HCT116 (cell line): Measurements from ENCODE around the gene SLC7A10. TPM values are rescaled to one million over a fixed set of nuclear protein-coding genes. Genes with fewer than 3 reads are reported as not detected.

Experiments
- ATAC-seq: fragments of 200-7000 bp; cut with Tn5 transposase; 2 replicates; pipeline ENCODE4 v1.9.1; 2020; ENCODE audit warnings: mild to moderate bottlenecking, moderate library complexity
- BruUV-seq: library from RNA; stranded (reverse); fragments of 400-500 nt; replicated peaks from 2 replicates; lab custom pipeline; 2021; lab: Mats Ljungman, UMichigan
- CTCF ChIA-PET: fragments of 300-600 bp; sonication (Branson Sonifier 250); formaldehyde crosslinking; loops from one replicate; lab custom pipeline; 2021; ENCODE audit warnings: antibody characterized with exemption; lab: Charles Lee
- POLR2A ChIA-PET: fragments of 300-600, 350-600 bp; sonication (Branson Sonifier 250); formaldehyde crosslinking; loops from one replicate; lab custom pipeline; 2021; ENCODE audit warnings: antibody characterized with exemption; lab: Charles Lee
- RAD21 ChIA-PET, 2 experiments: fragments of 300-600 bp; sonication (Branson Sonifier 250); formaldehyde crosslinking; loops; one replicate each; lab custom pipeline; 2023; ENCODE audit warnings: low total read pairs in 2 of 2; ENCODE audit not compliant: uncharacterized antibody in 2 of 2, unreplicated experiment in 2 of 2, low non-redundant PET in 1 of 2; lab: Charles Lee
- DNase-seq: peaks from one replicate; pipeline ENCODE4 v3.0.0-alpha.2; 2010; ENCODE audit warnings: low read depth, low spot score
- H2AFZ ChIP-seq: fragments of 200-600 bp; shearing (Covaris generic), sonication (generic); 2 replicates; pipeline ENCODE4 v1.6.1; 2017; ENCODE audit warnings: low read depth, mixed run types, mixed read lengths, antibody characterized with exemption, low read length; ENCODE audit not compliant: poor library complexity, severe bottlenecking
- H3K27ac ChIP-seq: 2 replicates; pipeline ENCODE4 v1.5.1; 2012; ENCODE audit warnings: low read depth, low read length
- H3K27me3 ChIP-seq: fragments of 200-600 bp; sonication (generic); 2 replicates; pipeline ENCODE4 v1.6.1; 2016; ENCODE audit warnings: mixed run types, low read length, mixed read lengths; ENCODE audit not compliant: insufficient read depth
- H3K36me3 ChIP-seq, 2 experiments: fragments of 200-500 bp in 1 of 2; fragments of 200-600 bp in 1 of 2; sonication (Bioruptor generic) in 1 of 2; sonication (generic) in 1 of 2; 2 replicates each; pipeline versions ENCODE4 v1.5.1 to v1.6.1; 2014 to 2016; ENCODE audit warnings: low read length in 2 of 2, inconsistent platforms in 1 of 2, mixed read lengths in 1 of 2, mixed run types in 1 of 2; ENCODE audit not compliant: insufficient read depth in 2 of 2, control insufficient read depth in 1 of 2
- H3K4me1 ChIP-seq, 2 experiments: fragments of 200-600 bp in 1 of 2; sonication (generic) in 1 of 2; 2 replicates each; pipeline versions ENCODE4 v1.5.1 to v1.6.1; 2012 to 2017; ENCODE audit warnings: low read length in 2 of 2, inconsistent platforms in 1 of 2, mild to moderate bottlenecking in 1 of 2, mixed read lengths in 1 of 2, mixed run types in 1 of 2, moderate library complexity in 1 of 2; ENCODE audit not compliant: insufficient read depth in 2 of 2, control insufficient read depth in 1 of 2
- H3K4me2 ChIP-seq: fragments of 200-600 bp; sonication (generic); 2 replicates; pipeline ENCODE4 v1.6.1; 2017; ENCODE audit warnings: mixed run types, low read length, mixed read lengths
- H3K4me3 ChIP-seq, 2 experiments: fragments of 200-600 bp in 1 of 2; sonication (generic) in 1 of 2; replicated peaks in 1 of 2; 2 replicates each; pipeline ENCODE4 v1.5.1; 2011 to 2016; ENCODE audit warnings: low read length in 2 of 2, control low read depth in 1 of 2, low read depth in 1 of 2, mild to moderate bottlenecking in 1 of 2, mixed read lengths in 1 of 2, mixed run types in 1 of 2
- H3K79me2 ChIP-seq: fragments of 200-600 bp; sonication (generic); 2 replicates; pipeline ENCODE4 v1.6.1; 2017; ENCODE audit warnings: mild to moderate bottlenecking, mixed run types, low read length, moderate library complexity, mixed read lengths; ENCODE audit not compliant: insufficient read depth
- H3K9ac ChIP-seq: fragments of 200-600 bp; sonication (generic); 2 replicates; pipeline ENCODE4 v1.6.1; 2016; ENCODE audit warnings: low read length, mixed read lengths
- H3K9me2 ChIP-seq: fragments of 200-600 bp; sonication (generic), shearing (Covaris generic); 2 replicates; pipeline ENCODE4 v1.6.1; 2017; ENCODE audit warnings: mixed run types, mild to moderate bottlenecking, moderate library complexity; ENCODE audit not compliant: insufficient read depth
- H3K9me3 ChIP-seq, 2 experiments: fragments of 200-500 bp in 1 of 2; fragments of 200-600 bp in 1 of 2; sonication (Bioruptor generic) in 1 of 2; sonication (generic) in 1 of 2; 2 replicates each; pipeline ENCODE4 v1.6.1; 2014 to 2017; ENCODE audit warnings: low read length in 2 of 2, mixed read lengths in 2 of 2, inconsistent platforms in 1 of 2, low read depth in 1 of 2, mild to moderate bottlenecking in 1 of 2, mixed run types in 1 of 2, moderate library complexity in 1 of 2; ENCODE audit not compliant: control insufficient read depth in 1 of 2, insufficient read depth in 1 of 2
- H4K20me1 ChIP-seq: fragments of 200-600 bp; sonication (generic), shearing (Covaris generic); 2 replicates; pipeline ENCODE4 v1.6.1; 2017; ENCODE audit warnings: mixed run types, mild to moderate bottlenecking, moderate library complexity; ENCODE audit not compliant: insufficient read depth
- ATF3 ChIP-seq: IDR thresholded peaks from 2 replicates; pipeline ENCODE4 v1.6.1; 2012
- CEBPB ChIP-seq: IDR thresholded peaks from 2 replicates; pipeline ENCODE4 v1.6.1; 2012; ENCODE audit warnings: low read depth
- SIN3A ChIP-seq: IDR thresholded peaks from 2 replicates; pipeline ENCODE4 v1.6.1; 2012; ENCODE audit warnings: low read depth
- SP1 ChIP-seq: IDR thresholded peaks from 2 replicates; pipeline ENCODE4 v1.6.1; 2012; ENCODE audit warnings: low read depth
- ZFX ChIP-seq: fragments of 450-650 bp; IDR thresholded peaks from 2 replicates; pipeline ENCODE4 v1.6.1; 2017
- intact Hi-C: fragments of 100-400 bp; cut with micrococcal nuclease; formaldehyde crosslinking; loops from 2 replicates; pipeline ENCODE4 v1.10.0; 2022
- total RNA-seq: library from RNA; stranded (reverse); gene quantifications from one replicate; pipeline ENCODE4 v1.2.1, GENCODE V29; 2021; ENCODE audit not compliant: unreplicated experiment
- TF ChIP-seq, protein P1 (sequence below): IDR thresholded peaks from 2 replicates; pipeline ENCODE4 v1.6.1; 2012; ENCODE audit warnings: low read depth
- TF ChIP-seq, protein P2 (sequence below): IDR thresholded peaks from 2 replicates; pipeline ENCODE4 v1.6.1; 2011; ENCODE audit warnings: mild to moderate bottlenecking, low read length, moderate library complexity; ENCODE audit not compliant: insufficient replicate concordance; ENCODE audit errors: extremely low read depth

Gene SLC7A10
- total RNA-seq, 1 experiment from 2014 or later, result 0.25 TPM

DNA sequence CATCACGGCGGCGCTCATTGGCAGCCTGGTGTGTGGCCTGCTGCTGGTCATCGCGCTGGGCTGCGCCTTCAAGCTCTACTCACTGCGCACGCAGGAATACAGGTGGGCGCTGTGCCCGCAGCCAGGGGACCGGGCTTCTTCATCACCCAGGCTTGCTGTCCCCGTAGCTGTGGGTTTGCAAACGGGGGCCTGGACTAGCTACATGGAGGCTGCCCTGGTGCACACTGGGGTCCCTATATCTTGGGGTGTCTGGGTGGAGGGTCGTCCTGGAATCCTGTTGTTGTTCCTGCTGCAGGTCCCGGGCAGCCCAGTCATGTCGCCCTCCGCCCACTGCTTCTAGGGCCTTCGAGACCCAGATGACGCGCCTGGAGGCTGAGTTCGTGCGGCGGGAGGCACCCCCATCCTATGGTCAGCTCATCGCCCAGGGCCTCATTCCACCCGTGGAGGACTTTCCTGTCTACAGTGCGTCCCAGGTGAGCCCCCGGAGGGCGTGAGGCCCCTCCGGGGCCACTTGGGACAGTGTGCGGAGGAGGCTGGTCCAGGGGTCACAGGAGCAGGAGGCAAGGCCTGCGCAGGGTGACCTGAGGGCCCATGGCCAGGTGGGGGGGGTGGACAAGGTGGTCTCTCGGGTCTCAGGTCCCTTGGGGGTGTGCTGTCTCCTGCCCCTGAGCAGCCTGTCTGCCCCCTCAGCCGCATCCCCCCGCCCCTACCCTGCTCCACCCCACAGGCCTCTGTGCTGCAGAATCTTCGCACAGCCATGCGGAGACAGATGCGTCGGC, 19.2 kb downstream of the SLC7A10 start:
- Histone ChIP-seq H3K27me3 (no peaks in the 10 kb centered on the region), H3K36me3 (peaks cover 0 to 6% of the 10 kb centered on the region in 2 experiments; a peak in 2 of 4 replicates), H3K4me2 (no peak overlapping the region), H3K4me3 (no peak overlapping the region), H3K79me2 (no peaks in the 10 kb centered on the region; the same call in 1 of the 2 replicates), H3K27ac (no peak overlapping the region), H3K9me2 (no peaks in the 10 kb centered on the region), H4K20me1 (no peaks in the 10 kb centered on the region), H2AFZ (no peak overlapping the region), H3K9ac (no peak overlapping the region), H3K9me3 (no peaks in the 10 kb centered on the region), H3K4me1 (no peaks in the 10 kb centered on the region)
- POLR2A ChIA-PET, result no interaction called here
- CTCF ChIA-PET, result no interaction called here
- TF ChIP-seq ATF3, result no peak
- TF ChIP-seq, protein P1, sequence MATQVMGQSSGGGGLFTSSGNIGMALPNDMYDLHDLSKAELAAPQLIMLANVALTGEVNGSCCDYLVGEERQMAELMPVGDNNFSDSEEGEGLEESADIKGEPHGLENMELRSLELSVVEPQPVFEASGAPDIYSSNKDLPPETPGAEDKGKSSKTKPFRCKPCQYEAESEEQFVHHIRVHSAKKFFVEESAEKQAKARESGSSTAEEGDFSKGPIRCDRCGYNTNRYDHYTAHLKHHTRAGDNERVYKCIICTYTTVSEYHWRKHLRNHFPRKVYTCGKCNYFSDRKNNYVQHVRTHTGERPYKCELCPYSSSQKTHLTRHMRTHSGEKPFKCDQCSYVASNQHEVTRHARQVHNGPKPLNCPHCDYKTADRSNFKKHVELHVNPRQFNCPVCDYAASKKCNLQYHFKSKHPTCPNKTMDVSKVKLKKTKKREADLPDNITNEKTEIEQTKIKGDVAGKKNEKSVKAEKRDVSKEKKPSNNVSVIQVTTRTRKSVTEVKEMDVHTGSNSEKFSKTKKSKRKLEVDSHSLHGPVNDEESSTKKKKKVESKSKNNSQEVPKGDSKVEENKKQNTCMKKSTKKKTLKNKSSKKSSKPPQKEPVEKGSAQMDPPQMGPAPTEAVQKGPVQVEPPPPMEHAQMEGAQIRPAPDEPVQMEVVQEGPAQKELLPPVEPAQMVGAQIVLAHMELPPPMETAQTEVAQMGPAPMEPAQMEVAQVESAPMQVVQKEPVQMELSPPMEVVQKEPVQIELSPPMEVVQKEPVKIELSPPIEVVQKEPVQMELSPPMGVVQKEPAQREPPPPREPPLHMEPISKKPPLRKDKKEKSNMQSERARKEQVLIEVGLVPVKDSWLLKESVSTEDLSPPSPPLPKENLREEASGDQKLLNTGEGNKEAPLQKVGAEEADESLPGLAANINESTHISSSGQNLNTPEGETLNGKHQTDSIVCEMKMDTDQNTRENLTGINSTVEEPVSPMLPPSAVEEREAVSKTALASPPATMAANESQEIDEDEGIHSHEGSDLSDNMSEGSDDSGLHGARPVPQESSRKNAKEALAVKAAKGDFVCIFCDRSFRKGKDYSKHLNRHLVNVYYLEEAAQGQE, result no peak
- TF ChIP-seq SIN3A, result no peak
- TF ChIP-seq CEBPB, result no peak
- TF ChIP-seq ZFX, result no peak
- TF ChIP-seq, protein P2, sequence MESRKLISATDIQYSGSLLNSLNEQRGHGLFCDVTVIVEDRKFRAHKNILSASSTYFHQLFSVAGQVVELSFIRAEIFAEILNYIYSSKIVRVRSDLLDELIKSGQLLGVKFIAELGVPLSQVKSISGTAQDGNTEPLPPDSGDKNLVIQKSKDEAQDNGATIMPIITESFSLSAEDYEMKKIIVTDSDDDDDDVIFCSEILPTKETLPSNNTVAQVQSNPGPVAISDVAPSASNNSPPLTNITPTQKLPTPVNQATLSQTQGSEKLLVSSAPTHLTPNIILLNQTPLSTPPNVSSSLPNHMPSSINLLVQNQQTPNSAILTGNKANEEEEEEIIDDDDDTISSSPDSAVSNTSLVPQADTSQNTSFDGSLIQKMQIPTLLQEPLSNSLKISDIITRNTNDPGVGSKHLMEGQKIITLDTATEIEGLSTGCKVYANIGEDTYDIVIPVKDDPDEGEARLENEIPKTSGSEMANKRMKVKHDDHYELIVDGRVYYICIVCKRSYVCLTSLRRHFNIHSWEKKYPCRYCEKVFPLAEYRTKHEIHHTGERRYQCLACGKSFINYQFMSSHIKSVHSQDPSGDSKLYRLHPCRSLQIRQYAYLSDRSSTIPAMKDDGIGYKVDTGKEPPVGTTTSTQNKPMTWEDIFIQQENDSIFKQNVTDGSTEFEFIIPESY, result no peak
- no peak for TF ChIP-seq SP1
- intact Hi-C loops, result no loop called here
- DNase-seq (no peak), ATAC-seq (no peak)
- RAD21 ChIA-PET, result no interaction called here
- no TSS peak for BruUV-seq
